ENCODE results near the gene JAGN1. TPM values are rescaled to one million over a fixed set of nuclear protein-coding genes. Genes with fewer than 3 reads are reported as not detected.
A peak's percentile ranks its signal among the peaks of the same experiment; 100 is the strongest.

Gene JAGN1
- total RNA-seq, 4 donors from 2014 or later = 18.9 to 37.5 (median 32.7) TPM

DNA sequence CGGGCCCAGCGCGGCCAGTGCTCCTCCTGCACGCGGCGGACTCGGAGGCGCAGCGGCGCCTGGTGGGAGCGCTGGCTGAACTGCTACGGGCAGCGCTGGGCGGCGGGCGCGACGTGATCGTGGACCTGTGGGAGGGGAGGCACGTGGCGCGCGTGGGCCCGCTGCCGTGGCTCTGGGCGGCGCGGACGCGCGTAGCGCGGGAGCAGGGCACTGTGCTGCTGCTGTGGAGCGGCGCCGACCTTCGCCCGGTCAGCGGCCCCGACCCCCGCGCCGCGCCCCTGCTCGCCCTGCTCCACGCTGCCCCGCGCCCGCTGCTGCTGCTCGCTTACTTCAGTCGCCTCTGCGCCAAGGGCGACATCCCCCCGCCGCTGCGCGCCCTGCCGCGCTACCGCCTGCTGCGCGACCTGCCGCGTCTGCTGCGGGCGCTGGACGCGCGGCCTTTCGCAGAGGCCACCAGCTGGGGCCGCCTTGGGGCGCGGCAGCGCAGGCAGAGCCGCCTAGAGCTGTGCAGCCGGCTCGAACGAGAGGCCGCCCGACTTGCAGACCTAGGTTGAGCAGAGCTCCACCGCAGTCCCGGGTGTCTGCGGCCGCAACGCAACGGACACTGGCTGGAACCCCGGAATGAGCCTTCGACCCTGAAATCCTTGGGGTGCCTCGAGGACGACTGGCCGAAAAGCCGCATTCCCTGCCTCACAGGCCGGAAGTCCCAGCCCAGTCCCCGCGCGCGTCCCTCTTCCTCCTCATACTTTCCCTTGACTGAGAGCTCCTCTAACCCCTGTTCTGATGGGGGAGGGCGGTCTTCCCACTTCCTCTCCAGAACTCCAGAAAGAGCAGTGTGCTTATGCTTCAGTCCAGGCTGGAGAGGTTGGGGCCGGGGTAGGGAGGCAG, 25.1 kb downstream of the JAGN1 start:
- no peaks in the 10 kb centered on the region for H3K9me3 ChIP-seq
- intact Hi-C loops (cut with DNase I) = no loop called here
- peak overlapping the region; percentile 15 to 74 (median 71) for H3K27ac ChIP-seq
- no peaks in the 10 kb centered on the region for H3K36me3 ChIP-seq
- TF ChIP-seq, protein P1, sequence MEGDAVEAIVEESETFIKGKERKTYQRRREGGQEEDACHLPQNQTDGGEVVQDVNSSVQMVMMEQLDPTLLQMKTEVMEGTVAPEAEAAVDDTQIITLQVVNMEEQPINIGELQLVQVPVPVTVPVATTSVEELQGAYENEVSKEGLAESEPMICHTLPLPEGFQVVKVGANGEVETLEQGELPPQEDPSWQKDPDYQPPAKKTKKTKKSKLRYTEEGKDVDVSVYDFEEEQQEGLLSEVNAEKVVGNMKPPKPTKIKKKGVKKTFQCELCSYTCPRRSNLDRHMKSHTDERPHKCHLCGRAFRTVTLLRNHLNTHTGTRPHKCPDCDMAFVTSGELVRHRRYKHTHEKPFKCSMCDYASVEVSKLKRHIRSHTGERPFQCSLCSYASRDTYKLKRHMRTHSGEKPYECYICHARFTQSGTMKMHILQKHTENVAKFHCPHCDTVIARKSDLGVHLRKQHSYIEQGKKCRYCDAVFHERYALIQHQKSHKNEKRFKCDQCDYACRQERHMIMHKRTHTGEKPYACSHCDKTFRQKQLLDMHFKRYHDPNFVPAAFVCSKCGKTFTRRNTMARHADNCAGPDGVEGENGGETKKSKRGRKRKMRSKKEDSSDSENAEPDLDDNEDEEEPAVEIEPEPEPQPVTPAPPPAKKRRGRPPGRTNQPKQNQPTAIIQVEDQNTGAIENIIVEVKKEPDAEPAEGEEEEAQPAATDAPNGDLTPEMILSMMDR (IDR thresholded peaks at IDR 0.05) = peak in 3 of 6 experiments; percentile 14 to 44 (median 20)
- TF ChIP-seq POLR2A (IDR thresholded peaks at IDR 0.05) = peak in 1 of 2 donors; percentile 39
- peak overlapping the region; percentile 10 to 46 (median 25) for H3K4me3 ChIP-seq (replicated peaks in 1 of 3)
- DNase-seq = peak; percentile 64 to 71
- WGBS, 2 donors = 2 to 20% methylated on average over 1 to 25 of the region's 99 CpGs
- no peaks in the 10 kb centered on the region for H3K27me3 ChIP-seq
- H3K4me1 ChIP-seq = peaks cover 29 to 33% of the 10 kb centered on the region in 2 donors

DNA sequence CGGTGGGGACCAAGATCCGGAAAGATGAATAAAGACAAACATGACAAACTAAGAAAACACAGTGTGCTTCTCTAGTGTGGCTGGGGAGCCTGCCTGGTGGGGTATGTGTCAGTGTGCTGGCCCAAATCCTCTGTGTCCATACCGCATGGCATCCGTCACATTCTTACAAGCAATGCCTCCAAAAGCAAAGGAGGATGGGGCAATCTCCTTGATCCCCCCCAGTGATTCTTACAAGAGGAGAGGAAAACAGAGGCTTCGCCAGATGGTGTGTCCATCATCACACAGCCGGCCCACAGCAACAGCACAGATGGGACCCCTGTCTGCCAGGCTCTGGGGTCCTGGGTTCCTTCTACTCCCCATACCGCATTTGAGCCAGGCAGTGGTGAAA, 25.9 kb downstream of the JAGN1 start:
- 45 to 59% methylated on average over 5 to 7 of the region's 7 CpGs for WGBS, 2 donors
- DNase-seq = peak in 1 of 2 donors; percentile 22
- intact Hi-C loops (cut with DNase I) = no loop called here
- peaks cover 29 to 33% of the 10 kb centered on the region in 2 donors for H3K4me1 ChIP-seq
- H3K4me3 ChIP-seq (replicated peaks in 1 of 3) = peak overlapping the region in 2 of 3 donors; percentile 26 to 46
- no peaks in the 10 kb centered on the region for H3K9me3 ChIP-seq
- H3K27ac ChIP-seq = peak overlapping the region; percentile 69 to 74 (median 71)
- TF ChIP-seq, protein P1 (IDR thresholded peaks at IDR 0.05) = no peak
- TF ChIP-seq POLR2A (IDR thresholded peaks at IDR 0.05) = no peak
- H3K27me3 ChIP-seq = no peaks in the 10 kb centered on the region
- H3K36me3 ChIP-seq = no peaks in the 10 kb centered on the region

DNA sequence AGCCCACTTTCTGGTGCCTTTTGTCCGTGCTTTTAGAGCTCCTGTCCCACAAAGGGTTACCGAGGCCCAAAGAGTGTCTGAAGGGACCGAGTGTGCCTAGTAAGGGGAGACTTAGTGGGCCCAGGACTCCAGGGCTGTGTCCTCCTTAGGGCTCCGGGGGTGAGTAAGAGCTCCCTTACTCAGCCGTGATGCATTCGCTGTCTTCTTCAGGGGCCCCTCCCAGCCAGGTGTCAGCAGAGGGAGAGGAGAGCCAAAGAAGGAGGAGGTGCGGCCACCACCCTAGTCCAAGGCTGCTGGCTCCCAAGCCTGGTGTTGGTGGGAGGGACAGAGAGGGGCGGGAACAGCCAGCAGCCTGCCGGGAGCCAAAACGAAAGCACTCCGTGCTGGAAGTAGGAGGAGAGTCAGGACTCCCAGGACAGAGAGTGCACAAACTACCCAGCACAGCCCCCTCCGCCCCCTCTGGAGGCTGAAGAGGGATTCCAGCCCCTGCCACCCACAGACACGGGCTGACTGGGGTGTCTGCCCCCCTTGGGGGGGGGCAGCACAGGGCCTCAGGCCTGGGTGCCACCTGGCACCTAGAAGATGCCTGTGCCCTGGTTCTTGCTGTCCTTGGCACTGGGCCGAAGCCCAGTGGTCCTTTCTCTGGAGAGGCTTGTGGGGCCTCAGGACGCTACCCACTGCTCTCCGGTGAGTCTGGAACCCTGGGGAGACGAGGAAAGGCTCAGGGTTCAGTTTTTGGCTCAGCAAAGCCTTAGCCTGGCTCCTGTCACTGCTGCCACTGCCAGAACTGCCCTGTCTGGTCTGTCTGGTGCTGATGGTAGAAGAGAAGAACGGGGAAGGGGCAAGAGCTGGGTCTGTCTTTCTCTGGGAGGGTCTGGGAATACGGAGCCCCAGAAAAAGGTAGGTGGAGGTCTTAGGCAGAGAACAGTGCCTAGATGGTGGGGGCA, 26.6 kb downstream of the JAGN1 start, which contains the start of gene IL17RC:
IL17RC (plus strand) TSS at position 365 of the 947 bp plus-strand sequence; CDS start at position 583, 218 bp downstream.
- 4 to 9% methylated on average over 12 to 14 of the region's 19 CpGs for WGBS, 2 donors
- DNase-seq = peak; percentile 92
- intact Hi-C loops (cut with DNase I) = no loop called here
- no peaks in the 10 kb centered on the region for H3K36me3 ChIP-seq
- peak within 1 kb of the TSS; percentile 69 to 74 (median 71) for H3K27ac ChIP-seq
- H3K4me3 ChIP-seq (replicated peaks in 1 of 3) = peak within 1 kb of the TSS; percentile 25 to 46 (median 34)
- peaks cover 29 to 33% of the 10 kb centered on the region in 2 donors for H3K4me1 ChIP-seq
- H3K9me3 ChIP-seq = no peaks in the 10 kb centered on the region
- no peaks in the 10 kb centered on the region for H3K27me3 ChIP-seq
- TF ChIP-seq, protein P1 (IDR thresholded peaks at IDR 0.05) = no peak
- TF ChIP-seq POLR2A (IDR thresholded peaks at IDR 0.05) = peak in 1 of 2 donors; percentile 82

DNA sequence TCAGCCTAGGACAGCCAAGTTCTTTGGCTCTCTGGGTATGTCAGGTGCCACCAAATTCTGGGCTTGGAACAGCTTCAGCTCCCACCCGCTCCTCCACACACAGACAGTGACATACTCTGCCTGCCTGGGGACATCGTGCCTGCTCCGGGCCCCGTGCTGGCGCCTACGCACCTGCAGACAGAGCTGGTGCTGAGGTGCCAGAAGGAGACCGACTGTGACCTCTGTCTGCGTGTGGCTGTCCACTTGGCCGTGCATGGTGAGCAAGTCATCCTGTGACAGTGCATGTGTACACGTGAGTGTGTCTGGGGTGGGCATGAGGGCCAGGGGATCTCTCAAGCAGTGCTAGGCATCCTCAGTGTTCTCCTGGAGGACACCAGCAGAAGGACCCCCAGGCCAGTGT, 27.4 kb downstream of the JAGN1 start:
- intact Hi-C loops (cut with DNase I) = no loop called here
- peak; percentile 59 to 64 for DNase-seq
- TF ChIP-seq, protein P1 (IDR thresholded peaks at IDR 0.05) = no peak
- no peak for TF ChIP-seq POLR2A (IDR thresholded peaks at IDR 0.05)
- Histone ChIP-seq H3K9me3 (no peaks in the 10 kb centered on the region), H3K36me3 (no peaks in the 10 kb centered on the region), H3K27me3 (no peaks in the 10 kb centered on the region), H3K4me3 (replicated peaks in 1 of 3) (peak overlapping the region in 1 of 3 donors; percentile 45), H3K4me1 (peaks cover 29 to 33% of the 10 kb centered on the region in 2 donors), H3K27ac (peak overlapping the region in 2 of 3 donors; percentile 71 to 74)
- WGBS, 2 donors = no CpG with 5 or more reads among the region's 10 CpGs

Data from thyroid gland (tissue), 4 donors.